Spleen (tissue), 7 donors: ENCODE measurements around the gene HS3ST4.

ENCODE experiments used
- CTCF ChIP-seq, 11 experiments: fragments of 200-600 bp in 7 of 11; fragments of 450-650 bp in 4 of 11; sonication (generic) in 4 of 11; IDR thresholded peaks in 8 of 11; conservative IDR thresholded peaks in 3 of 11; 1 replicate in 7 of 11; 2 replicates in 4 of 11; pipeline versions ENCODE4 v1.4.0 to v1.8.0; 2016 to 2021; ENCODE audit warnings: antibody characterized with exemption in 11 of 11, inconsistent platforms in 4 of 11, mild to moderate bottlenecking in 1 of 11
- POLR2A ChIP-seq, 3 donors: fragments of 450-650 bp; IDR thresholded peaks; one replicate each; pipeline ENCODE4 v1.5.1; 2017; ENCODE audit warnings: antibody characterized with exemption in 3 of 3, mild to moderate bottlenecking in 1 of 3
- POLR2AphosphoS5 ChIP-seq, 3 donors: sonication (generic); formaldehyde crosslinking; IDR thresholded peaks; one replicate each; pipeline ENCODE4 v1.5.1; 2017; ENCODE audit warnings: antibody characterized with exemption in 3 of 3
- donor health status: DM: no; HTN: no; CAD: no; lungs with moderate emphysema.
- donor health status: DM: no; HTN: no; CAD: no.
- donor health status: DM: no; HTN: no; CAD: no.

- TF ChIP-seq POLR2A (IDR thresholded peaks at IDR 0.05), result no peak
- TF ChIP-seq CTCF (IDR thresholded peaks at IDR 0.05 in 8 of 11, conservative IDR thresholded peaks at IDR 0.05 in 3 of 11), result no peak
- no peak for TF ChIP-seq POLR2AphosphoS5 (IDR thresholded peaks at IDR 0.05)
Observed at GRCh38 chr16:25895380-25895779, 203.6 kb downstream of the HS3ST4 start.
